HG03280 (cell line): ENCODE measurements around the gene KMT2E.

Experiments
- ATAC-seq: cut with Tn5 transposase; IDR thresholded peaks from one replicate; pipeline ENCODE4 v1.9.1; 2021; ENCODE audit warnings: mild to moderate bottlenecking, moderate library complexity; ENCODE audit not compliant: unreplicated experiment

Gene KMT2E

DNA sequence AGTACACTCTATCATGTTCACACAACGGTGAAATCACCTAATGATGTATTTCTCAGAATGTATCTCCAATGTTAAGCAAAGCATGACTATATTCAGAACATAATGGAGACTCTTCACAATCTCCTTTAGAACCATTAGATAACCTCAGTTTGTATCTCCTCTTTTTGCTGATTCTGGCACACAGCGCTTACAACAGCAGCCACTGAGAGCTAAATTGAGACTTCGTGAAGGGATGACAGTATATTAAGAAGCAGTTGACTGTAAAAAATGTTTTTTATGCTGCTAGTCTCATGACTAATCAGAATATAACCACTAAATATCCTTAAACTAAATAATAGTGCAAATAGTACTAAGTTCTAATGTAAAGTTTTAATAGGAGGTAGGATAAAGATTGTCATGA is 46.9 kb downstream of the KMT2E start:
- ATAC-seq, result no peak

DNA sequence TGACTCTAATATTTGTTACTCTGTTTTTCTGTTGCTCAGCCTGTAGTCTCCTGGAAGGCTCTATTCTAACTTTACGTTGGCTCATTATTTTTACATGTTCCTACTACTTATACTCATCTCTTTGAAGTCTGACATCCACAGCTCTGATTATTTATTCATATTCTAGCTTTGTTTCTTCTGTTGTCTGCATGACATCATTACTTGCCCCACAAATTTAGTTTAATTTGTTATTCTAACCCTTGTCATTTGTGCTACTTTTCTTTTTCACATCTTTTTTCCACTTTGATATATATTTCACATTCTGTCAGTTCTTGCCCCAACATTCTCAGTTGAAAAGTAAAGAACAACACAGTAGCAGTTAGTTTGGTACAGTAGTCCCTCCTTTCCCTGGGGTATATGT is 51.1 kb downstream of the KMT2E start:
- no peak for ATAC-seq

DNA sequence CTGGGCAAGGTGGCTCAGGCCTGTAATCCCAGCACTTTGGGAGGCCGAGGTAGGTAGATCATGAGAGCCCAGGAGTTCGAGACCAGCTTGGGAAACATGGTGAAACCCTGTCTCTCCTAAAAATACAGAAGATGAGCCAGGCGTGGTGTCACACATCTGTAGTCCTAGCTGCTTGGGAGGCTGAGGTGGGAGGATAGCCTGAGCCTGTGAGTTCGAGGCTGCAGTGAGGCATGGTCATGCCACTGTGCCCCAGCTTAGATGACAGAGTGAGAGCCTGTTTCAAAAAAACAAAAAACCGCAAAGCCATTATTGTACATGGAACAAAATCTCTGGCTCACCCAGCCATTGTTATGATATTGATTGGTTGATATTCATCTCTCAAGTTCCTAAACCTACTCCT is 53.7 kb downstream of the KMT2E start:
- no peak for ATAC-seq

- no peak for ATAC-seq
Observed at GRCh38 chr7:105068886-105069285, 54.9 kb downstream of the KMT2E start.

GRCh38 chr7:105073143-105073542 is 59.1 kb downstream of the KMT2E start:
- ATAC-seq, result no peak

DNA sequence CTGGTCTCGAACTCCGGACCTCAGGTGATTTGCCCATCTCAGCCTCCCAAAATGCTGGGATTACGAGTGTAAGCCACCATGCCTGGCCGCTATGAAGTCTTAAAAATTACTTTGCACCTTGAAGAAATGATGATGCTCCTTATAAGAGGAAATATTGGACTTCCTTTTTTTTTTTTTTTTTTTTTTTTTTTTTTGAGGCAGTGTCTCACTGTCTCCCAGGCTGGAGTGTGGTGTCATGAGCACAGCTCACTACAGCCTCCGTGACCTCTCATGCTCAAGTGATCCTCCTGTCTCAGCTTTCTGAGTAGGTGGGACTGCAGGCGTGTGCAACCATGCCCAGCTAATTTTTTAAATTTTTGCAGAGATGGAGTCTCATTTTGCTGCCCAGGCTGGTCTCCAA is 65.3 kb downstream of the KMT2E start:
- ATAC-seq, result no peak

DNA sequence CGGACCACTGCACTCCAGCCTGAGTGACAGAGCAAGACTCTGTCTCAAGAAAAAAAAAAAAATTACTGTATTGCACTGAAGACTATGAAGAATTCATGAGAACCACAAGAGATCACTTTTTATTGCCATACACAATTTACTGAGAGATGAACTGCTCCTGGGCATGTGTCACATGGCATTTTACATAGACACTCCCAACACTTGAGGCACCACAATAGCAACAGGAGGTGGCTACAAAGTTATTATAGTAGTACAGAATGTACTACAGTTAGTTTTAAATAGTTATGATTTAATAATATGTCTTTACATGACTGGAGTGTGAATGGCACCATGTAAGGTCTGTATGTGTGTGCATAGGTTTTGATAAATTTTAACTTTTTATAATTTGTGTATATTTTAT is 70.6 kb downstream of the KMT2E start:
- no peak for ATAC-seq

- no peak for ATAC-seq
Observed at GRCh38 chr7:105086850-105087249, 72.8 kb downstream of the KMT2E start.

DNA sequence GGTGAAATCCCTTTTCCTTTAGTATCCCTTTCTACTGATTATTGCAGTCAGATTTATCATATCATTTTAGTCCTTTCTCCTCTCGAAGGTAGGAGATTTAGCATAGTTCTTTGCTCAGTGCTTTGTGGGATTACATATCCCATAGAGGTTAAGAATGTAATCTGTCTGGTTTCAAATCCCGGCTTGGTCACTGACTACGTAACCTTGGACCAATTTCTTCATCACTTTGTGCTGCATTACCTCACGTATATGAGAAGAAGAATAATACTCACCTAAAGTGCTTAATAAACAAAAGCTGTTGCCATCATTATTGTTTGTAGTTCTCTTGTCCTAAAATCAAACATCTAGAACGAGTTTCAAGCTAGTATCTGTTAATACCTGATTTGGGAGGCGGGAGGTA is 74.0 kb downstream of the KMT2E start:
- no peak for ATAC-seq

DNA sequence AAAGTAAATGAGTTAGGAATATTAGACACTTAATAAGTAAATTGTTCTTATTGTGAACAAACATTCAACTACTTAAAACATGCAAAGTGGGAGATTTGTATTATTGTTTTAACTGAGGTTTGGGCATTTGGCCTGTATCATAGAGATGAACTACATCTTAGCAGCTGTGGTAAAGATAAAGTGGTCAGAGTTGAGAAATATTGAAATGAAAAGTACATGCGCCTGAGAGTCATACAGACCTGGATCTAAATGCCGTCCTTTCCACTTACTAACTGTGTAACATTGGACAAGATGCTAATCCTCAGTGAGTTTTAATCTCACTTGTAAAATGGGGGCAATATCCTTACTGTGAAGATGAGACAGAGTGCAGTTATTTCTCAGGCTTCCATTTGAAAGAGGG is 74.5 kb downstream of the KMT2E start:
- no peak for ATAC-seq

GRCh38 chr7:105094966-105095365 is 81.0 kb downstream of the KMT2E start:
- no peak for ATAC-seq

GRCh38 chr7:105096306-105096705 is 82.3 kb downstream of the KMT2E start:
- ATAC-seq, result no peak

DNA sequence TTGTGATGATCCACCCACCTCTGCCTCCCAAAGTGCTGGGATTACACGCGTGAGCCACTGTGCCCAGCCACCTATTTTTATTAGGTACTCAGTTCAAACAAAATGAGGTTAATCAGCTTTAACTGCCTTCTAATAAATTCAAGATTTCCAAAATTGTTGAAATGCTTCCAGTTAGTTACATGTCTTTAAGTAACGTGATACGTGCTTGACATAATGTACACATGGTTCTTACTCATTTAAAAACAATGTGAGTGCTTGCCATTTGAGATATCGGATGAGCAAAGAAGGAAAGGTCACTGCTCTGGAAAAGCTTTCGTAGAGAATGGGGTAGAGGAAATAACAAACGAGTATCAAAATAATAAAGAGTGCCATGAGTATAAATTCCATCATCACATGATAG is 83.6 kb downstream of the KMT2E start:
- no peak for ATAC-seq

DNA sequence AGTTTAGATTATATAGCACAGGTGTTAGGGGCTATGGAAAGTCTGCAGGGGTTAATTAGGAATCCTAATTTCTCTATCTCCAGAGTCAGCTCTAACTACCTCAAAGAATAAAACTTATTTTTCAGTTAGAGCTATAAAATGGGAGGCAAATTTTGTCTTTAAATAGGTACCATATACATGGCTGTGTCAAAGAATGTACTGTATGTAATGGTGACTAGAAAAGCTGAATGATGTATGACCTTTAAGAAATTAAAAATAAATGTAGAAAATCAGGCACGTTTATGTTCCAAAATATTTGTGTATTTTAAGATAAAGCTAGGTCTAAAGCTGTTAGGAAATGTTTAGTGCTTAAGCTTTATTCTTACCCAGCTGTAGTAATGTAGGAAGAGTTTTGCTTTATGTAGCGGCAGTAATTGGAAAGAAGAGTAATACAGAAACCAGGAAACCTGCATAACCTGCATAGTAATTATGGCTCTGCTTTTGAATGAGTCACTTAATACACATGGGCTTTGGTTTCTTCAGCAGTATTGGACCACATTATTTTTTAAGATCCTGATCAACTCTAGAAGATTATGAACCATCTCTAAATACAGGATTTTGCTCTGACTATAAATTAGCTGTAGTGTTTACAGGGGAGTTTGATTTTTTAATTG is 85.0 kb downstream of the KMT2E start:
- no peak for ATAC-seq

GRCh38 chr7:105101864-105102263 is 87.9 kb downstream of the KMT2E start:
- ATAC-seq, result peak; percentile 51

GRCh38 chr7:105102557-105103352 is 88.8 kb downstream of the KMT2E start:
- no peak for ATAC-seq

DNA sequence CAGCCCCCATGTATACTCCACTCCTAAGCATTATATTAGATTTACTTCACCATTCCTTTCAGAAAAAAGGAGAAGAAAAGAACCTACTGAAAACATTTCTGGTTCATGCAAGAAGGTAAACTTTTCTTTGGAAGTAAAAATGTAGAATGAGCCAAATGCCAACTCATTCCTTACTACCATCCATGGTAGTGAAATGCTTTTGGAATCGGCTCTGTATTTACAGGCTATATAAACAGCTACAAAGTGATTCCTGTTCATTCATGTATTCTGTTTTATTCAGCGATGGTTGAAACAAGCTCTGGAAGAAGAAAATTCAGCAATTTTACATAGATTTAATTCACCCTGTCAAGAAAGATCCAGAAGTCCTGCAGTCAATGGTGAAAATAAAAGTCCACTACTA is 91.6 kb downstream of the KMT2E start:
- ATAC-seq, result no peak

DNA sequence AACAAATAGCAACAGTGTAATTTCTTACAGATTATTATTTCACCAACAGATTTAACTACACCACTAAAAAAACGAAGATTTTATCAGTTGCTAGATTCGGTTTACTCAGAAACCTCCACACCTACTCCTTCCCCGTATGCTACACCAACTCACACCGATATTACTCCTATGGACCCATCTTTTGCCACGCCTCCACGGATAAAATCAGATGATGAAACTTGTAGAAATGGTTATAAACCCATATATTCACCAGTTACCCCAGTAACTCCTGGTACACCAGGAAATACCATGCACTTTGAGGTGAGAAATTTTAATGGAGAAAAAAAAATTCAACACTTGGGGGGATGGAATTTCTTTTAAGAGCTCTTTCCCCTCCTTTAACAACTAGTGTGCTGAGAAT is 92.5 kb downstream of the KMT2E start:
- no peak for ATAC-seq

DNA sequence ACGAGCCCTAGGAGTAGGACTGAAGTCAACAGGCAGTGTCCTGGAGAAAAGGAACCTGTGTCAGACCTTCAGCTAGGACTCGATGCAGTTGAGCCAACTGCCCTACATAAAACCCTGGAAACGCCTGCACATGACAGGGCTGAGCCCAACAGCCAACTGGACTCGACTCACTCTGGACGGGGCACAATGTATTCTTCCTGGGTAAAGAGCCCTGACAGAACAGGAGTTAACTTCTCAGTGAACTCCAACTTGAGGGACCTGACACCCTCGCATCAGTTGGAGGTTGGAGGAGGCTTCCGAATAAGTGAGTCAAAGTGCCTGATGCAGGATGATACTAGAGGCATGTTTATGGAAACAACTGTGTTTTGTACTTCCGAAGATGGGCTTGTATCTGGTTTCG is 93.5 kb downstream of the KMT2E start:
- ATAC-seq, result no peak

DNA sequence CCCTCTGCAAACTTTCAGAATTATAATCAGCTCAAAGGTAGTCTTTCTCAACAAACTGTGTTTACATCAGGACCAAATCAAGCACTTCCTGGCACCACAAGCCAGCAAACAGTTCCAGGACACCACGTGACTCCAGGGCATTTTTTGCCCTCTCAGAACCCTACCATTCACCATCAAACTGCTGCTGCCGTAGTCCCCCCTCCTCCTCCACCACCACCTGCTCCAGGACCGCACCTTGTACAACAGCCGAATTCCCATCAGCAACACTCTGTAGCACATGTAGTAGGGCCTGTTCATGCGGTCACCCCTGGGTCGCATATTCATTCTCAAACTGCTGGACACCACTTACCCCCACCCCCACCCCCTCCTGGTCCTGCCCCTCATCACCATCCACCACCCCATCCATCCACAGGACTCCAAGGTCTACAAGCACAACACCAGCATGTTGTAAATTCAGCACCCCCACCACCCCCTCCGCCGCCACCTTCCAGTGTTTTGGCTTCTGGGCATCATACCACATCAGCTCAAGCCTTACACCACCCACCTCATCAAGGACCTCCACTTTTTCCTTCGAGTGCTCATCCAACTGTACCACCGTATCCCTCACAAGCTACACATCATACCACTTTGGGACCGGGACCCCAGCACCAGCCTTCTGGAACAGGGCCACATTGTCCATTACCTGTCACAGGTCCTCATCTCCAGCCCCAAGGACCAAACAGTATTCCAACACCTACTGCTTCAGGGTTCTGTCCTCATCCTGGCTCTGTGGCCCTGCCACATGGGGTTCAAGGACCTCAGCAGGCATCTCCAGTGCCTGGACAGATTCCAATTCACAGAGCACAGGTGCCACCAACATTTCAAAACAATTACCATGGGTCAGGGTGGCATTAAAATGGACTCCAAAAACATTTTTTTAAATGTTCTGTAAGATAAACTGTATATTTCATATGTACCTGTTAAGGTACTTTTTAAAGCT is 98.7 kb downstream of the KMT2E start:
- ATAC-seq, result no peak
